MM.1S (cell line): ENCODE measurements around the gene CHRM2.

Source experiments
- EZH2 ChIP-seq: fragments of 300-600 bp; sonication (generic); optimal IDR thresholded peaks from 2 replicates; pipeline ENCODE3; 2017; ENCODE audit warnings: low read depth, mild to moderate bottlenecking, antibody characterized with exemption, low read length, mixed read lengths
- EZH2phosphoT487 ChIP-seq: fragments of 300-600 bp; sonication (generic); IDR thresholded peaks from 2 replicates; pipeline ENCODE4 v1.6.1; 2018; ENCODE audit warnings: antibody characterized with exemption, low read length
- TF ChIP-seq, protein P1 (sequence below): fragments of 300-600 bp; sonication (generic); IDR thresholded peaks from 2 replicates; pipeline ENCODE4 v1.5.1; 2016; ENCODE audit warnings: antibody characterized with exemption, low read length, mixed read lengths

DNA sequence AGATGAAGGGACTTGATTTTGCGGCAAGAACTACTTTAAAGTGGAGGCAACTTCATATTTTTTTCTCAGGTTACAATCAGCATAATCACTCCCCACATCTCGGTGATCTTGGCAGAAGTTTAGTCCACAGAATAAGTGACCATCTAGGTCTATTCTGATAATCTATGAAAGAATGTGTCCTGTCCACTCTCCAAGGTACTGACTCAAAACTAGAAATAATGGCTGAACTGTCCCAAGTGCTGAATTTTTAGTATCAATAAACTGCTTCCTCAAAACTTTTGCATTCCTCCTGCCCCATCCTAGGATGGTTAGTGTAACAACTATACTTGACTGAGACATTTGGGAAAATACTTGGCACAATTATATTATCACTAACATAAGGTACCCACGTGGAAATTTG lies 10.9 kb upstream of the CHRM2 start:
- TF ChIP-seq, protein P1, sequence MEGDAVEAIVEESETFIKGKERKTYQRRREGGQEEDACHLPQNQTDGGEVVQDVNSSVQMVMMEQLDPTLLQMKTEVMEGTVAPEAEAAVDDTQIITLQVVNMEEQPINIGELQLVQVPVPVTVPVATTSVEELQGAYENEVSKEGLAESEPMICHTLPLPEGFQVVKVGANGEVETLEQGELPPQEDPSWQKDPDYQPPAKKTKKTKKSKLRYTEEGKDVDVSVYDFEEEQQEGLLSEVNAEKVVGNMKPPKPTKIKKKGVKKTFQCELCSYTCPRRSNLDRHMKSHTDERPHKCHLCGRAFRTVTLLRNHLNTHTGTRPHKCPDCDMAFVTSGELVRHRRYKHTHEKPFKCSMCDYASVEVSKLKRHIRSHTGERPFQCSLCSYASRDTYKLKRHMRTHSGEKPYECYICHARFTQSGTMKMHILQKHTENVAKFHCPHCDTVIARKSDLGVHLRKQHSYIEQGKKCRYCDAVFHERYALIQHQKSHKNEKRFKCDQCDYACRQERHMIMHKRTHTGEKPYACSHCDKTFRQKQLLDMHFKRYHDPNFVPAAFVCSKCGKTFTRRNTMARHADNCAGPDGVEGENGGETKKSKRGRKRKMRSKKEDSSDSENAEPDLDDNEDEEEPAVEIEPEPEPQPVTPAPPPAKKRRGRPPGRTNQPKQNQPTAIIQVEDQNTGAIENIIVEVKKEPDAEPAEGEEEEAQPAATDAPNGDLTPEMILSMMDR = no peak
- no peak for TF ChIP-seq EZH2phosphoT487
- TF ChIP-seq EZH2 = no peak
